Measurements from ENCODE around the gene SRGAP1.
"Not testable (repeated sequence)": the region's sequence is repeated elsewhere in the genome, so short reads cannot be mapped to it uniquely, and the experiment has no call there.

Gene SRGAP1

DNA sequence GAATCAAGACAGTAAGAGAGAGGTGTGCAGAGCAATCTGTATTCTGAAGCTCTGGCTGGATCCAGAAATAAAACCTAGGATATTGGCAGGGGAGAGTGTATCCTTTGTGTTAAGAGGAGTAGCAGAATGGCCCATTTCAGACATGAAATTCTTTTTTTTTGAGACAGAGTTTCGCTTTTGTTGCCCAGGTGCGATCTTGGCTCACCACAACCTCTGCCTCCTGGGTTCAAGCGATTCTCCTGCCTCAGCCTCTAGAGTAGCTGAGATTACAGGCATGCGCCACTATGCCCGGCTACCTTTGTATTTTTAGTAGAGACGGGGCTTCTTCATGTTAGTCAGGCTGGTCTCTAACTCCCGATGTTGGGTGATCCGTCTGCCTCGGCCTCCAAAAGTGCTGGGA, 6.1 kb upstream of the SRGAP1 start:
- DNase-seq (ENCODE audit: low spot score): no peak

DNA sequence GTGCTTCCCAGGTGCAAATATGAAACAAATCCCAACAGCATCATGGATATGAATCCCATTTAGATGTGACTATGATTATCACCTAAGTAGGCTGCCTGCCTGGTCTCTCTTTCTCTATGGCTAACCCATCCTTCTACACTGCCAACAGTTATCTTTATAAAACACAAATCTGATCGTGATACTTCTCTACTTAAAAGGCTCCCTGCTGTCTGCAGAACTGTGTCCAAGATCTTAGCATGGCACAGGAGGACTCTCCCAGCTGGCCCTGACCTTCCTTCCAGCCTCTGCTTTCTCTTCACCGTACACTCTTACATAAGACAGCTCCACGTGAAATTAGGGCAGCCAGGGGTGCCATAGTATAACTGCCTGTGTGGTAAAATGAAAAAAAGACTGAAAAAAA, 3.5 kb upstream of the SRGAP1 start:
- DNase-seq (ENCODE audit: low spot score): no peak

DNA sequence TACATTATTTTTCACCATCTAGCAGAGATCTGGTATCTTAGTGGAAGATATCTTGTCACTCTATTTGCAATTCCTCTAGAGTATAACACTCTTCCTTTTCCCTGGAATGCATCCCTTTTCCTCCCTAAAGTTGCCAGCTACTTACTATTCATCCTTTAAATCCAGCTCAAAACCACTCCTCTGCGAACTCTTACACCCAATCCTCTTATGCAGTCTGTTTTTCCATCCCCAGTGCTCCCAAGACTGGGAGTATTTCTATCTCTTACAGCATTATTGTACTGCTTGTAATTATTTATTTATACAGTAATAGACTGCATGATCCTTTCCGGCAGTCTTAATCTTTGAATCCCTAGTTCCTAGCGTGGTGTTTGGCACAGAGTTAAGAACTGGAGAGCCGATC, 2.9 kb upstream of the SRGAP1 start:
- no peak for DNase-seq (ENCODE audit: low spot score)

DNA sequence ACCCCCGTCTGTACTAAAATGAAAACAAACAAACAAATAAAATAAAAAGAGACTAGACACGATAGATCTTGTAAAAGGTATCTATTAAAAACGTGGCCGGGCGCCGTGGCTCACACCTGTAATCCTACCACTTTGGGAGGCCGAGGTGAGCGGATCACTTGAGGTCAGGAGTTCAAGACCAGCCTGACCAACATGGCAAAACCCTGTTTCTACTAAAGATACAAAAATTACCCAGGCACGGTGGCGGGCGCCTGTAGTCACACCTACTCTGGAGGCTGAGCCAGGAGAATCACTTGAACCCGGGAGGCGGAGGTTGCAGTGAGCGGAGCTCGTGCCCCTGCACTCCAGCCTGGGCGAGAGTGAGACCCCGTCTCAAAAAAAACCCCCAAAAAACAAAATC, 1.8 kb upstream of the SRGAP1 start:
- not testable (repeated sequence) for DNase-seq (ENCODE audit: low spot score)

DNA sequence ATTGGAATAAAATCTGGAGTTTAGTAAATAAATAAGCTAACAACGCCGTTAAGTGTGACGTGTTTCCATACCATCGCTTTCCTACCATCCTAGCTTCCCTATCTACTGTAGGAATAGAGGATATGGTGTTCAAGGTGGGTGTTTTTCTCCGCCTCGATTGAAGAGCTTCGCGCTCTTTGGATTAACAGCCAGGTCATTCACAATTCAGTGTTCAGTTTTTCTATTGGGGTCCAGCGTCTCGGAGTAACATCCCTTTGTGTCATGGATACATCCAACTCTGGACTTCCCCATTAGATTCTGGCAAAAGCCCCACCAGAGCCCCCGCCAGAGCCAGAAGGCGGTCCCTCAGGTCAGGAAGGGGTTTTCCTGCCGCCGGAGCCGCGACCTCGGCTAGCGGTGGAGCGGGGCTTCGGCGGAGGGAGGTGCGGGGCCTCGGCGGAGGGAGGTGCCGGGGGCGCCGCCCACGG, 1.2 kb upstream of the SRGAP1 start:
- DNase-seq (ENCODE audit: low spot score): no peak

DNA sequence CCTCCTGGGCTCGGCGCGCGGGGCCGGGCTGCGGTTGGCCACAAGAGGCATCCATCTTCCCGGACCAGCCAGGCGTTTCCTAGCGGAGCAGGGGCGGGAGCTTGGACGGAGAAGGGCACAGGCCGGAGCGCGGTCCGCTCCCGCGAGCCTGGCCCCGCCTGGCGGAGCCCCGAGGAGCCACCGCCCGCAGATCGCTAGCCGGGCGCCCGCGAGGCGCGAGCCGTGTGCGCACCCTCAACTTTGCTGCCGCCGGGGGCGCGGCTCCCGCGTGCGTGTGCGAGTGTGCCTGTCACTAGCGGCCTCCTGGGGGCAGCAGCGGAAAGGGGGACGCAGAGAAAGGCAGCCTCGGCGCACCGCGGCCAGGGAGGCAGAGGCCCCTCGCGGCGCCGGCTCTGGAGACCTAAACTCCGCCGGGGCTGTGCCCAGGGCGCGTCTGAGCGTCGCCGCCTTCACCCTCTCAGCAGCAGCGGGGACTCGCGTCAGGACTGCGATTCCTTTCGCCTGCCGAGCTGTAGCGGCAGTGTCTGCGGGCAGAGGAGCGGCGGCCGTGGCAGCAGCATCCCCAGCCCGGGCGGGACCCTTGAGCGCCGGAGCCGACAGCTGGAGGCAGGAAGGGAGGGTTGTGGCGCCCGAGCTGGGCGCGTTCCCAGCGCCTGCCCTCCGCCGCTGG, 644 bp upstream of the SRGAP1 start:
- peak; percentile 84 for DNase-seq (ENCODE audit: low spot score)

DNA sequence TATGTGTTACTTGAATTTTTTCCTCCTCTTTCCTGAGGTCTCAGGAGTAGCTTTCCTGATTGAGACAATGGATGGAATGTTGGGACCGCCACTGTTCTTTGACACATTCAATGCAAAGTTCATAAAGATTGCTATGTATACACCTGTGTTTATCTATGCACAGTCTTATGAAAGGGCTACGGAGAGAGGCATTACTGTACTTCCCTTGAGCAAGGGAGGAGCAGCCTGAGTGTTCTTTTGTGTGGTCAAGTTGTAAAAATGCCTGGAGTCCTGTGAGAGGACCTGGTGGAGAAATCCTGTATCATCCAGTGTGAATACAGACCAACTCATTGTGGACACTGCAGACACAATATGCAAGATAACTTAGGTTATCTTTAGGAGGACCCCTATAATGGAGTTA, 1.2 kb downstream of the SRGAP1 start:
- DNase-seq (ENCODE audit: low spot score): no peak

DNA sequence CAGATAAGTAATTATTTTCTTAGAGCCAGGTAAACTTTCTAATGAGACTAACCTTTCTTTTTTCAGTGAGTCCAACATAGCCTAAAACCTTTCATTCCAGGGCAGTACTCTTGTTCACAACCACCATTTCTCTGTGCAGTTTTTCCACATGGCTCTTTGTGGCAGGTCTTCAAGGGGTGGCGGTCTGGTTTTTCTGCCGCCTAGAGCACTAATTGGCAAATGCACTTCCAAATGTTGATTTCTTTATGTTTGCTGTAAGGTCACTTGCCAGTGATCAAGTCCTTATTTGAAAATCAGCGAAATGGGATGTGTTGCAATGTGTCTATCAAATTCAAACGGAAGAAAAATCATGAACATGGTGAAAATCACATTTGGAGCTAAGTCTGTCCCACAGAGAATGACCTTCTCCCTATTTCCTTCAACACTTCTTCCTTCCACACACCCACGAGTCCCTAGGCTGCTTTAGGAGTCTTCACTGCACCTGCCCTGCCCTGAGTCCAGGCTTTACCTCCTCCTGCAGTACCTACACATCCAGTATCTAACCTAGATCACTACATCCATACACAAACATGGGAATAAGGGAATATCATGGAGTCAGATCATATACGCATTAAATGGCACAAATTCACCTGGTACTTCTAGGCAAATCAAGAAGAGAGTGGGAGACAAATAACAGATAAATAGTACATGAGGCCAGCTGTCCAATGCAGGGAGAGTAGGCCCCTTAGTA, 1.9 kb downstream of the SRGAP1 start:
- no peak for DNase-seq (ENCODE audit: low spot score)

DNA sequence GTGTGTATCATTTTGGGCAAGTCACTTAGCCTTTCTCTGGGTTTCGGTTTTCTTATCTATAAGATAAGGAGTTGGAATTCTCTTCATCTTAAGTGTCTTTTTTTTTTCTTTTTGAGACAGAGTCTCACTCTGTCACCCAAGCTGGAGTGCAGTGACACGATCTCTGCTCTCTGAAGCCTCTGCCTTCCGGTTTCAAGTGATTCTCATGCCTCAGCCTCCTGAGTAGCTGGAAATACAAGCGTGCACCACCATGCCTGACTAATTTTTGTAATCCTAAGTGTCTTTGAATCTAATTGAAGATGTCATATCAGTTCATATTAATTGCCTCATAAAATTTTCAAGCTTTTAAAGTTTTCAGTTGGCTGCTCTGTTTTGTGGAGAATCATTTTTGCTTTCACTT, 4.0 kb downstream of the SRGAP1 start:
- no peak for DNase-seq (ENCODE audit: low spot score)

DNA sequence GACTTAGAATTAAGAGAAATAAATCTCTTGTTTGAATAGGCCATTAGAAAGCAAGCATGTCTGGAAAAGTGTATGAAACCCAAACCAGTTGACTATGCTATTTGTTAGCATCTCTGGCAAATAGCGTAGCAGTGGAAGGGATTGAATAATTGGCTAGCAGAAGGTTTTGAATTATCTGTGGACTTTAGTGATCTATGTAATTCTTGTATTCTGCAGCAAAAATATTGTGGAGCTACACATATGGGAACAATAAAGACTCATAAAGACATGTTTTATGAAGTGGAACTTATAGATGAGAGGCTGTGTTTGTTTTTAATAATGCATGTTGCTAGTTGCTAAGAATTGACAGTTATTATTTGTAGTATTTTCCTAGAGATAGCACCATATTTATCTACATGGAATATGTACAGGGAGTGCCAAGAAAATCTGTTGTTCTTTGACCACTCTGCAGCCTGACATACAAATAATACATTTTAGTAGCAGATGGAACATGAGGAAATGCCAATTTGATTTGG, 4.7 kb downstream of the SRGAP1 start:
- no peak for DNase-seq (ENCODE audit: low spot score)

DNA sequence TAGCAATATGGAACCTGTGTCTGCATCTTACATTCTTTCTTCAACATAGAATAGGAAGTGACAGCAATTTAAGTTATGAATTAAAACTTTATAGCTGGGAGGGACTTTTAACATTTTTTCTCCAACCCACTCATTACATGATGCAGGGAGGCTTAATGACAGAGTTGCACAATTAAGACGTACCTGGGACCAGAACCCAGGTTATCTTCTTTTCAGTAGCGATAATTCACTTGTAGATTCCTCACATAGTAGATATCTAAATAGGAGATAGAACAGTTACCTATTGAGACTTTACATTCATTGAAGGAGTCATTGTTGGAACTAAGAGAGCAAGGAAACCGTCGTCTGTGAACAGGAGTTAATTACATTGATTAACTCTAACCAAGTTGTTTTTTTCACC, 5.1 kb downstream of the SRGAP1 start:
- no peak for DNase-seq (ENCODE audit: low spot score)

DNA sequence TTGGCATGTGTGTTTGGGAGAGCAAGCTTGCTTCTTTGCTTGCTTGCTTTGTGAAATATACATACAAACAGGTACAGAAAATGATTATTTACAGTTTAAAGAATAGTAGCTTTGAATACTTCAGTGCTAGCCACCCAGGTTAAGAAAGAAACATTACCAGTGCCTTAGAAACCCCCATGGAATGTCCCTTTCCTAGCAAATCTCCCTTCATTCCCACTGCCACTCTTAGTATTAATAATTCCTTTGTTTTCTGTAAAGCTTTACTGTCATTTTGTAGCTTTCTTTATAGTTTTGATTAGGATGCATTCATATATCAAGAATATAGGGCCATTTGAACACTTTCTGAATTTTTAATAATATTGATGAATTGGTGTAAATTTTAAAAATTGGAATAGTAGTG, 9.5 kb downstream of the SRGAP1 start:
- no peak for DNase-seq (ENCODE audit: low spot score)

DNA sequence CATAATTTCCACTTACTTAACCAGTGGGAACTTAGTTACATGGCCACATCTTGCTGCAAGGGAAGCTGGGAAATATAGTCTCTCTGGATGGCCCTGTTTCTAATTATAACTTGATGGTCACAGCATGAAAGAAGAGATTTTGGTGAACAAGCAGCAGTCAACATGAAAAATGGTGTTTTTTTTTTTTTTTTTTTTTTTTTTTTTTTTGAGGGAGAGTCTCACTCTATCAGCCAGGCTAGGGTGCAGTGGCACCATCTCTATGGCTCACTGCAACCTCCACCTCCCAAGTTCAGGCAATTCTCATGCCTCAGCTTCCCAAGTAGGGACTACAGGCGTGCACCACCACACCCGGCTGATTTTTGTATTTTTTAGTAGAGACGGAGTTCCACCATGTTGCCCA, 10.8 kb downstream of the SRGAP1 start:
- DNase-seq (ENCODE audit: low spot score): no peak

DNA sequence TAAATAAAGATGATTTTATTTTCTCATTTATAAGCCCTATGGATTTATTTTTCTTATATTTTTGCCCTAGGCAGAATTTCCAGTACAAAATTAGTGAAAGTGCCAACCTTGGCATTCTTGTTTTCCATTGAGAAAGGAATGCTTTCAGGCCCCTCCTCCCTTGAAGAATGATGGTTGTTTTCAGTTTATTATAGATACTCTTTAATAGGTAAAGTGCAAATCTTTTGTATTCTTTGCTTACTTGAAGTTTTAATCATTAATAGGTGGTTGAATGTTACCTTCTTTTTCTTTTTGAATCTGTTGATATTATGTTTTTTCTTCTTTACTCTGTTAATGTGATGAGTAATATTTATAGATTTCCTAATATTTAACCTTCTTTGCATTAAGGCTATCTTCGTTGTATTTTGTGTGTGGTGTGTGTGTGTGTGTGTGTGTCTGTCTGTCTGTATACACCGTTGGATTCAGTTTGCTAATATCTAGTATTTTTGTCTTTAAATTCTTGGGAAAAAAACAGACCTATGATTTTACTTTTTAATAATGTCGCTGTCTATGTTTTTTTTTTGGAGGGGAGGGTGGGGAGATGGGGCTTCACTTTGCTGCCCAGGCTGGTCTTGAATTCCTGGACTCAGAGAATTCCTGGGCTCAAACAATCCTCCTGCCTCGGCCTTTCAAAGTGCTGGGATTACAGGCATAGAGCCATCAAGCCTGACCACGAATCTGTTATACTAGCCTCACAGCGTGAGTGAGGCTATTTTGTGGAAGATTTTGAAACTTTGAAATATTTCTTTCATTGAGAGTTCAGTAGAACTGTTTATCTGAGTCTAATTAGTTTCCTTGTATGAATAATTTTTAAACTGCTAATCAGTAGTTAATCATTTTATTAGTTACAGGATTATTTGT, 13.5 kb downstream of the SRGAP1 start:
- no peak for DNase-seq (ENCODE audit: low spot score)

DNA sequence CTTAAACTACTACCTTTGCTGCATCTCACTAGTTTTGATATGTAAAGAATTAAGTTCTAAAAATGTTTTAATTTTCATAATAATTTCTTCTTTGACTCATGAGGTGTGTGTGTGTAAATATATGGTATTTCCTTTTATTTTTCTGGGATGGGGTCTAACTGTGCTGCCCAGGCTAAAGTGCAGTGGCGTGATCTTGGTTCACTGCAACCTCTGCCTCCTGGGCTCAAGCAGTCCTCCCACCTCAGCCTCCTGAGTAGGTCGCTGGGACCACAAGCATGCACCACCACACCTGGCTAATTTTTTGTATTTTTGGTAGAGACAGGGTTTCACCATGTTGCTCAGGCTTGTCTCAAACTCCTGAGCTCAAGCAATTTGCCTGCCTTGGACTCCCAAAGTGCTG, 15.4 kb downstream of the SRGAP1 start:
- not testable (repeated sequence) for DNase-seq (ENCODE audit: low spot score)

DNA sequence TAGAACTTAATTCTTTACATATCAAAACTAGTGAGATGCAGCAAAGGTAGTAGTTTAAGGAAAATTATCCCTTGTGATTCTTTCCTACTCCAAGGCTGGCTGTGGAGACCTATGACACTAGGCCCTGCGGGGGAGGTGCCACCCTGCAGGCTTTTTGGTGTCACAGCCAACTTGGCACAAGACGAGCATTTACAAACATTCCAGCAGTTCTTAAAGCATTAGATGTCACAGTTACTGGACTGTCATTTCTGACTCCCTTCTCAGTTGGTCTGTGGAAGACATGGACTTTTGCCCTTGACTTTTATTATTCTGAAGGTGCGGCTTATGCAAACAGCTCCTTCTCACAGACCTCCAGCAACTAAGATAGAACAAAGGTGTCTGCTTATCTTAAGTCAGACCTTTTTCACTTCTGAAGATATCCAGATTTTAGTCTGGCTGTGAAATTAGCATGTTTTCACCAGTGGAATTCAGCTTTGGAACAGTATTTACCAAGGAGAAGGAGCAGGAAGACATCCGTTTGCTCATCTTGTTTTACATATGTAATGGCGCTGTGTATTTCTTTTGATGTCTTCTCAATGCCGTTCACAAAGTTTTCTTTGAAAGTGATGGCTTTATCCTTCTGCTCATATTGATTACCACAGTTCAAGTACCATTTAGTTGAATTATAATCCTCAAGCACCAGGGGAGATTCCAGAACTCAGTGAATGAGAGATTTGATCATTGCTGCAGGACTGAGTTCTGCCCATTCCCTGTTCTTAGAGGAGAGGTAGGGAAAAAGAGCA, 17.9 kb downstream of the SRGAP1 start:
- DNase-seq (ENCODE audit: low spot score): no peak

DNA sequence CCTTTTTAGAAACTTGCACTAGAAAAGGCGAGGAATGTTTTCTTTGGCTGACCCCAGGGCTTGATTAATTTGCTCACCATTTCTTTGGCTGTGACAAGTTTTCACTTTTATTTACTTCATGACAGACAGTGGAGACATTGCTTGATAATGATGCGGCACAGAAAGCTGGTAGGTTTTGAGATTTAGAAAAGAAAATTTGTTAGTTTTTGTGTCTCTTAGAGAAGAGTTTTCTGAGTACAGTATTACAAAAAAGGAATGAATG, 18.4 kb downstream of the SRGAP1 start:
- no peak for DNase-seq (ENCODE audit: low spot score)

DNA sequence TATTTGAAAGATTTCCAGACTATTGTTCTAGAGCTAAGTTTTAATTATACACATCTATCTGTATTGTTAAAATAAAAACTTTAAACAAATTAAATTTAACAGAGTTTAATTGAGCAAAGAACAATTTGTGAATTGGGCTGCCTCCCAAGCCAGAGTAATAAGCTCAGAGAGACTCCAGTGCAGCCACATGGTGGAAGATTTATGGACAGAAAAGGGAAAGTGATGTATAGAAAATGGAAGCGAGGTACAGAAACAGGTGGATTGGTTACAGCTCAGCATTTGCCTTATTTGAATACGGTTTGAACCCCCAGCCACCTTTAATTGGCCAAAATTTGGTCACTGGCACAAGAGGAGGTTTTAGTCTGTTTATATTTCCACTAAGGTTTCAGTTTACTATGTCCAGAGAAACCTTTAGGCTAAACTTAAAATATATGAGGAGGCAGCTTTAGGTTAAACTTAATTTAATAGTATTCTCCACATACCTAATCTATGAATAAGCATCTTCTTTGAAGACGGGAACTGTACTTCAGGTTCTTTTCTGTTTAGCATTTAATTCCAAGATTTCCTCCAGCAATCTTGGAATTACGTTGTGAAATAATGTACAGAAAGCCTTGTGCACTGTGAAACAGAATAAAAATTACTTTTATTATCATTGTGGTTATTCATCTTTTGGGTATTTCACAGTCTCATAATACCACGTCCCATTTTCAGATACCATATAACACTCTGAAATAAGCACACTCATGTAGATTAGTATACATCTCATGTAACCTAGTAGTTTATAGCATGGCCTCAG, 19.4 kb downstream of the SRGAP1 start:
- DNase-seq (ENCODE audit: low spot score): no peak

DNA sequence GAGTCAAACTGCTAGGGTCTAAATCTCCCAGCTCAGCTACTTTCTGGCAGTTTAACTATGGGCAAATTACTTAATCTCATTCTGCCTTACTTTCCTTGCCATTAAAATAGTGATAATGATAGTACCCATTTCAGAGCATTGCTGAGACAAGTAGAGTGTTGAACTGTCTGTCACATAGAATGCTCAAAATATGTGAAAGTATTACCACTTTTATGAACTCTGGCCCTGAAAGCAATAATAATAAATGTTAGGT, 19.9 kb downstream of the SRGAP1 start:
- no peak for DNase-seq (ENCODE audit: low spot score)

DNA sequence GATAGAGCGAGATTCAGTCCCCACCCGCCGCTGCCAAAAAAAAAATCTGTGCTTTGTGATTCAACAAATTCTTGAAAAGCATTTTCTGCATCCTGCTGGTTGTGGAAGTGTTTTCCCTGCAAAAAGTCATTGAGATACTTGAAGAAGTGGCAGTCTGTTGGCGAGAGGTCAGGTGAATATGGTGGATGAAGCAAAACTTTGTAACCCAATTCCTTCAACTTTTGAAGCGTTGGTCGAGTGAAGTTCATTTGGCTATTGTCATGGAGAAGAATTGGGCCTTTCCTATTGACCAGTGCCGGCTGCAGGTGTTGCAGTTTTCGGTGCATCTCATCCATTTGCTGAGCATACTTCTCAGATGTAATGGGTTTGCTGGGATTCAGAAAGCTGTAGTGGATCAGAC, 20.9 kb downstream of the SRGAP1 start:
- DNase-seq (ENCODE audit: low spot score): no peak

DNA sequence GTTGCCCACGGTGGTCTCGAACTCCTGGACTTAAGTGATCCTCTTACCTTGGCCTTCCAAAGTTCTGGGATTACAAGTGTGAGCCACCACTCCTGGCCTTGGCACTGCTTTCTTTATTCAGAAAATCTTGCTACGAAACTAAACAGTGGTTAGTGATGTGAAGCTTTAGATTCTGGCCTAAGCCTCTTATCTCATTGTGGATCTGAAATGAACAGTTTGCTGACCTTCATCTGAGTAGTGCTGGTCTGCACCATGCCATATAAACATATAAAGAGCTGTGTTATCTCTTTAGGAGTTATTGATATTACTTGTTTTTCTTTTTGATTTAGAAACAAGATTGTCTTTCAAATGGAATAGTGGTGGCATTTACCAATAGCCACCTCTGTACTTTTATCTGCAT, 22.6 kb downstream of the SRGAP1 start:
- no peak for DNase-seq (ENCODE audit: low spot score)

DNA sequence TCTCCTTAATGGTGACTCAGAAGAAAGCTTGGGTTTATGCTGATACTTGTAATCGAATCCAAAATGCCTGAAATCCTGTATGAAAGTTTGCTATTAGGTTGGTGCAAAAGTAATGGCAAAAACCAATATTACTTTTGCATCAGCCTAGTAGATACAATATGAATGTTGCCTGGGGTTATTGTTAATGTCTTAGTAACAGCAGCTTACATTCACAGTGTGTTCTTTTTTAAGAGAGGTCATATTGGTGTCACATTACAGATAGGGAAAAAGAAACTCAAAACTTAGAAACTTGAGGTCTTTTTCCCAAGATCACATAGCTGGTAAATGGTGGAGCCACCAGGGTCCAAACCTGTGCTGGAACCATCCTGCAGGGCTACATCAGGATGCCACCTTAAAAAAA, 25.2 kb downstream of the SRGAP1 start:
- DNase-seq (ENCODE audit: low spot score): no peak
